GM21717 (cell line): ENCODE results near the gene NDUFS6.
"Not testable (repeated sequence)": the region's sequence is repeated elsewhere in the genome, so short reads cannot be mapped to it uniquely, and the experiment has no call there.

Experiments
- ATAC-seq: cut with Tn5 transposase; IDR thresholded peaks from one replicate; pipeline ENCODE4 v1.9.1; 2021; ENCODE audit warnings: mild to moderate bottlenecking, moderate library complexity; ENCODE audit not compliant: unreplicated experiment

The NDUFS6 gene

GRCh38 chr5:1796371-1797102 is 4.7 kb upstream of the NDUFS6 start:
- ATAC-seq, result no peak

GRCh38 chr5:1797103-1797800 is 4.0 kb upstream of the NDUFS6 start:
- ATAC-seq, result no peak

DNA sequence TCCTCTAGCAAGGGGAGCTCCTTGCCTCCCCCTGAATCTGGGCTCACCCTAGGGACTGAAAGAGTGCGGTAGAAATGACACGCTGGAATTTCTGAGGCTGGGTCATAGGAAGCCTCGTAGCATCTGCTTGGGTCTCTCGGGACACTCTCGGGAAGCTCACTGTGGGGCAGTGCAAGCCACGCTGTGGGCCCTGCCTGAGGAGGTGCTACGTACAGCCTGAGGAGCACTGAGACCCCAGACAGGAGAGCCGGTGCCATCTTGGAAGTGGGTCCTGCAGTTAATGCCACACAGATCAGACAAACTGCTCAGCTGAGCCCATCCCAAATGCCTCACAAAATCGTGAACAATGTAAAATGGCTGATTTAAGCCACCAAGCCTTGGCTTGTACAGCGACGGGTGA is 3.4 kb upstream of the NDUFS6 start:
- ATAC-seq, result no peak

DNA sequence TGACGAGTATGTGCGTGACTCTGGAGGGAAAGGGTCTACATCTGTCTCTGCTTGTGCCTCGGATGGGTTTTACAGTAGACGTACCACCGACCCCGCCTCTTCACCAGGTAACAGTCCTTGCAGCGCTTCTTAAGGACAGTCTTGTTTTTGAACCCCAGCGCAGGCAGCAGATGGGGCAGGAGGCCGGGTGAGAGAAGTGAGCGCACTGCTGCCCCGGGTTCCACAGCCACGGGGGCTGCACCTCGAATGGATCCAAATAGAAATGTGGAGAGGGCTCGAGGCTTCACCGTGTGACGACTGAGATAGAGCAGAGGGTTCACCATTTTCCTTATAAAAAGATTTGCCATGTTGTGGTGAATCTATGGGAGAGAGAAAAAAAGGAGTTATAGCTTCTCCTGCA is 2.6 kb upstream of the NDUFS6 start:
- not testable (repeated sequence) for ATAC-seq

DNA sequence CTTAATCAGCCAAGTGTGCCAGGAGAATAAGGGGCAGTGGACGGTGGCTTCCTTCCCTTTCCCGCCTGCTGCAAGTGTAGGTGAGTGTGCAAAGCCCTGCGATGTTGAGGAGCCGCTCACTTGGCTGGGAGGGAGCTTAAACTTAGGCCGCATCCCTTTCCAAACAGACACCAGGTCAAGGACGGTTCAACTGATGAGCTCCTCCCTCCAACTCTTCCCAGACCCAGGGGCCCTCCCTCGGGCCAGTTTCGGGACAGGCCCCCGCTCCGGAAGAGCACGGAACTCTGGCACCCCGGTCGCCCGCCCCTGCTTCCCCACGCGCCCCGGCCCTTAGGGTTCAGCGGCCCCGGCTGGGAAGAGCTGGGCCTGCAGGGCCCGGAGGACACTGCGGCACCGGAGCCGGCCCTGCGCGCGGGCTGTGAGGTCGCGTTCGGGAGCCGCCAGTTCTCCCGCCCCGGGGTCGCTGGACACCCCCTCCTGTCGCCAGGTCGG is 2.1 kb upstream of the NDUFS6 start:
- peak; percentile 31 for ATAC-seq

DNA sequence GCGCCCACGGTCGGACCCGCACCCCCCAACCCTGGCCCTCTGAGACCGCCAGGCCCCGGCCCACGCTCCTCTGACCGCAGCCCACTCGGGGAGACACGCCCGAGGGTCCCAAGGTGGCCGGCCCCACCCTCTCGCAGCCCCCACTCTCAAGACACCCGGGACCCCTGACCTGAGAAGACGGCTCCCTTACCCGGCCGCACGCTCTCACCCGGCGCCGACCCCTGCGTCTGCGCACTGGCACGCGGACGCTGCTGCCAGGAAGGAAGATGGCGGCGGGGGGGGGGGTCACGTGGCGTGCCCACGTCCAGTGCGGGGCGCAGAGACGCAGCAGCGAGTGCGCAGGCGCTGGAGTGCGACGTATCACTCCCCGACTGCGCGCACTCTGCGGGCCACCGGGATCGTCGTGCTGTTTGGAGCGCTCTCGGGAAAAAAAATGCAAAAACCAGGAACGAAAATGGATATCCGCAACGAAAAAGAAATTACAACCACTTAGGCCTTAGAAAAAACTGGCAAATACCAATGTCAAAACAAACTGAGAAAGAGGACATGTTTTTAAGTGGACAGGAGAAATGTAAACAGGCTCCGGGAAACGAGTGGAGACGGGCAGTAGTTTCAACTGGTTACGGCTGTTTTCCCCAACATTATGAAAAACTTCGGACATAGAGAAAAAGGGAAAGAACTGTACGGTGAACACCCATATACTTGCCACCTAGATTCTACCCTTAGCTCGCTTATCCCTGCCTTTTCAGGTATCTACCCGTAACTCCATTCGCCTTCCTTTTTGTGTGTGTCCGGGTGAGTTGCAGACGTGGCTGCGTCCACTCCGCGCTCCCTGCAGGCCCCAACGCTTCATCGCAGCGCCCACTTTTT is 1.4 kb upstream of the NDUFS6 start, which contains the start of gene MRPL36:
TSS of gene MRPL36 (minus strand) at position 236 of the 870 bp plus-strand sequence. CDS start 902 bp downstream, outside the sequence.
- ATAC-seq, result peak; percentile 50

GRCh38 chr5:1800472-1801221 is 560 bp upstream of the NDUFS6 start:
- ATAC-seq, result peak; percentile 26

GRCh38 chr5:1801967-1802295 is 724 bp downstream of the NDUFS6 start:
- ATAC-seq, result no peak

DNA sequence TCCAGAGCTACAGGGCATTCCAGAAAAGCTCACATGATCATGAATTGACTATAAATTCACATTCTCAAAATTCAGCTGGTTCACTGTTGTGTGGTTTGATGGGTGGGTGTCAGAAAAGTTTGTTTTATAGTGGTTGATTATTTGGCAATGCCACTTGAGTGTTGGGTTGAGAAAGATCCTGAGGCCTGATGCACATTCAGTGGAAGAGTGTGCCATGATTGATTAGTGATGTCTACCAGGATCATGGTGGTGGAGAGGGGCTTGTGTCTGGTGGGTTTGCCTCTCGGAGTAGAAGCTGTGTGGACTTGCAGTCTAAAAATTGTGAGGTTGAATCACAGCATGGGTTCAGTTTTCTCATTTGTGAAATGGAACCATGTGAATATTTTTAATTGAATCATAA is 2.0 kb downstream of the NDUFS6 start:
- ATAC-seq, result no peak

DNA sequence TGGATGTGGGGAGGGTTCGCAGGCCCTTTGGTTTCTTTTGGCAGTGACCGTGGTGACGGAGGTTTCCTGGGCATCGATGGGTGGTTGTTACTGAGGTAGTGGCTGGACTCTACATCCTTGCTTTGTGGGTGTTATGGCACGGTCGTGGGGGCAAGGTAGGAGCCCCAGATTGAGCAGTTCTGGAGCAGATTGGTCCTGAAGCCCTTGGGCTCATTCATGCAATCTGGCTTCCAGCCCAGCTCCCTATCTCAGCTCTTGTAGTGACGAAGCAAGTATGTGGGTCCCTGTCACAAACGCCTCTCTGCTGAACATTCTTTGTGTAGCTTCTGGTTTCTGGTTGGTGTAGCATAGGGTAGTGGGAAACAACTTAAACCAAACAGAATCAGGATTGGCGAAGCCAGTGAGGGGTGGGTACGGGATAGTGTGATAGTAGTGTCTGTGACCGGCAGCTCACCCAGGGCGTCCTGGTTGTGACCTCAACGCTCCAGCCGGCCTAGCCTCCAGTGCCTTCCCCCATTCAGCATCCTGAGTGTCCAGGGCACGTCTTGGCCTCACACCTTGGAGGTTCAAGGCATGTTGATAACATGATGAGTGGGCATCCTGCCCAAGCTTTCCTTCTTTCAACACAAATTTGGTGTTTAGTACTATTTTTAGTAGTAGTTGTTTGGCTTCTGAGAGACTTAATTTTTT is 2.9 kb downstream of the NDUFS6 start:
- ATAC-seq, result no peak

GRCh38 chr5:1805326-1805725 is 4.1 kb downstream of the NDUFS6 start:
- ATAC-seq, result no peak

DNA sequence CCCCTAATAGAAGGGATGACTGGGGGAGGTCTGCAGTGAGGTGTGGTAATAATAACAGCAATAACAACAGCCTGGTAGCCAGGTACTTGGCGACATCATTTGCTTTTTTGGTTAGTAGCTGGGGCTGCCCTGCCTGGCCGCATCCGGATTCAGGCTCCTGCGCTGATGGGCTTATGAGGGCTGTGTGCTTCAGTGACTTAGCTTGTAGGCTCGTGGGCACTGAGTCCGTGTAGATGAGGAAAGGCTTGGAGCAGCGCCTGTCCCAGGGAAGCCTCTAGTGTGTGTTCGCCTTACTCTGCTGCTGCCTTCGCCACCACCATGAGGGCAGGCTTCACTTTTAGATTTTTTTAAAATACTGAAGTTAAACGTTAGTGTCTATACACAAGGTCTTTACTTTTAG is 4.5 kb downstream of the NDUFS6 start:
- no peak for ATAC-seq

- no peak for ATAC-seq
Measured at GRCh38 chr5:1806199-1806598, 5.0 kb downstream of the NDUFS6 start.

DNA sequence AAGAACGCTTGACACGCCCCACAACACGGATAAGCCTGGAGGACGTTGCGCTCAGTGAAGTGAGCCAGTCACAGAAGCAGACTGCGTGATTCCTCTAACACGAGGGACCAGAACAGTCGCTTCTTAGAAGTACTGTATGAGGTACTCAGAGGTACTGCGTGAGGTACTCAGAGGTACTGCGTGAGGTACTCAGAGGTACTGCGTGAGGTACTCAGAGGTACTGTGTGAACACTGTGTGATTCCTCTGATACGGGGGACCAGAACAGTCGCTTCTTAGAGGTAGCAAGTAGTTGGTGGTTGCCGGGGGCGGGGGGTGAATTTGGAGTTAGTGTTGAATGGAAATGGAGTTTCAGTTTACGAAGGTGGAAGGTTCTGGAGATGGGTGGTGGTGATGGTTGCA is 5.8 kb downstream of the NDUFS6 start:
- no peak for ATAC-seq

DNA sequence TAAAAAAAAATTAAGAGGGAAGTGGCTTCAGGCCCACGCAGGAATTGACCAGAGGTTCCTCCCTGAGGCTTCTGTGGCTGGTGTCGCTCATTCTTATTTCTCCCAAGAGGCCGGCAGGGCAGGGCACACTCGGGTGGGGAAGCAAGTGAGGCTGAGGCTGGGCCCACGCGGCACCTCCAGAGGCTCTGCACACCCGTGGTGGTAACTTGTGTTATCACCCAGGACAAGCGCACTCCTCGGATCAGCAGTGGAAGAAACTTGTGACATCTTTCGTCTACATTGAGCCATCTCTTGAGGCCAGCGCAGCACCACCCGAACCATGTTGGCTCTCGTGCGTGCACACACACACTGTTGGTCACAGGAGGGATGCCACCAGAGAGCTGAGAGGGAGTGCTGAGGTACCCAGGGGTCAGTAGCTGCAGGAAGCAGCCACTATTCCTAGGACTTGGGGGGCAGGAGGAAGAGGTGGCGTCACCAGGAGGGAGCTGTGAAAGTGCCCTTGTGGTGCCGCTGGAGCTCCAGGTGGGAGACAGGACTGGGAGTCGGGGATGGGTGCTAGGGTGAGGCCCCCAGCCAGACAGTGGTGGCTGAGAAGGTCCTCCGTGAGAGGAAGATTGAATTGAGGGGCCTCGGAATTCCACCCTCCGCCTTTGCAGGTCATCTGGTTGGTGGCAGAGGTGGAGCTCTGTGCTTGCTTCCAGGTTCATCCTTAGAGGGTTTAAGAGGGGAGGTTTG is 6.4 kb downstream of the NDUFS6 start:
- ATAC-seq, result no peak

GRCh38 chr5:1808439-1808838 is 7.2 kb downstream of the NDUFS6 start:
- ATAC-seq, result no peak

- no peak for ATAC-seq
Measured at GRCh38 chr5:1809416-1810035, 8.3 kb downstream of the NDUFS6 start.

DNA sequence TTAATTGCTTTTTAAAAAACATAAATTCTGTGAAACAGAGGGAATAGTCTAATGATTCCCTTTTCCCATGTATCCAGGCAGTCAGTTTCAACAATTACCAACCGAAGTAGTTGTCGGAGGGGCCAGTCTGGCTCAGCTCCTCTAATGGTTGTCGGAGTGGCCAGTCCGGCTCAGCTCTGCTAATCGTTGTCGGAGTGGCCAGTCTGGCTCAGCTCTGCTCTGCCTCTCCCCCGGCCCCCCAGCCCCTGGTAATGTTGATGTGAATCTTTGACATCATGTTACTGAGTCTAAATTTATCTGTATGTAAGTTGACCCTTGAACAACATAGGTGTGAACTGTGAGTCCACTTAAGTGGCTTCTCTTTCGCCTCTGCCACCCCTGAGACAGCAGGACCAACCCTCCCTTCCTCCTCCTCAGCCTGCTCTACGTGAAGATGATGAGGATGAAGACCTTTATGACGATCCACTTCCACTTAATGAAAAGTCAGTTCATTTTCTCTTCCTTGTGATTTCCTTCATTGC is 9.4 kb downstream of the NDUFS6 start:
- ATAC-seq, result no peak
